ENCODE measurements around the gene ATOSA. TPM values are rescaled to one million over a fixed set of nuclear protein-coding genes. Genes with fewer than 3 reads are reported as not detected.

ATOSA gene
- total RNA-seq, 2 experiments from 2014 or later = 19.4 to 21.7 TPM

- peak; percentile 24 for DNase-seq
- Mint-ChIP-seq H3K36me3 (ENCODE audit: low read depth) (no peaks in the 10 kb centered on the region), H3K4me1 (ENCODE audit: low read depth) (peaks cover 3% of the 10 kb centered on the region), H3K27me3 (ENCODE audit: low read depth) (no peaks in the 10 kb centered on the region), H3K4me3 (no peak overlapping the region), H3K27ac (no peak overlapping the region), H3K9me3 (no peaks in the 10 kb centered on the region)
- intact Hi-C loops (cut with micrococcal nuclease) = no loop called here
- CTCF ChIA-PET = no interaction called here
Measured at GRCh38 chr15:52710050-52710707, 31.0 kb upstream of the ATOSA start.

GRCh38 chr15:52709187-52709981, 30.2 kb upstream of the ATOSA start:
- Mint-ChIP-seq H3K36me3 (ENCODE audit: low read depth) (no peaks in the 10 kb centered on the region), H3K27ac (no peak overlapping the region), H3K9me3 (no peaks in the 10 kb centered on the region), H3K4me3 (no peak overlapping the region), H3K27me3 (ENCODE audit: low read depth) (no peaks in the 10 kb centered on the region), H3K4me1 (ENCODE audit: low read depth) (peaks cover 3% of the 10 kb centered on the region)
- CTCF ChIA-PET = no interaction called here
- intact Hi-C loops (cut with micrococcal nuclease) = no loop called here
- DNase-seq = no peak

DNA sequence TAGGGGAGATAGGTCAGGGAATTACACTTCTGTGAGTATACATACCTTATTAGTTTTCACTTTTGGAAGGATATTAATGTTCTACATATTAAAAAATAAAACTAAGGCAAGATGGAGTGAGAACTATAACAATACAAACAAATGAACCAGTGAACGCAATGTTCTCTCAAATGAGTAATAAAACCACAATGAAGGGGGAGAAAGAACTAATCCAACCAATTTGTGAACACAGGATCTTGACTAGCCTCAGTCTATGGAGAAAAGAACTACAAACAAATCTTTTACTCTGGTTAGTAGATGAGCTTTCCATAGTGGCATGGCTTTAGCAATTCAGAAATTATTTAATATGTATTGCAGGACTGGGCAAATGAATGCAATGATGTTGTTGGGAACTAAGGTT, 26.9 kb upstream of the ATOSA start:
- Mint-ChIP-seq H3K27ac (no peak overlapping the region), H3K4me1 (ENCODE audit: low read depth) (peaks cover 3% of the 10 kb centered on the region), H3K27me3 (ENCODE audit: low read depth) (peaks cover 4% of the 10 kb centered on the region), H3K9me3 (no peaks in the 10 kb centered on the region), H3K36me3 (ENCODE audit: low read depth) (no peaks in the 10 kb centered on the region), H3K4me3 (no peak overlapping the region)
- intact Hi-C loops (cut with micrococcal nuclease) = no loop called here
- CTCF ChIA-PET = no interaction called here
- no peak for DNase-seq

- H3K4me1 Mint-ChIP-seq (ENCODE audit: low read depth) = no peaks in the 10 kb centered on the region
- CTCF ChIA-PET = interaction anchor here (0.6 kb wide), 1 partner anchor 46 kb away, joined by 3 read pairs; no protein-coding TSS in a partner anchor
- H3K9me3 Mint-ChIP-seq = no peaks in the 10 kb centered on the region
- H3K4me3 Mint-ChIP-seq = no peak overlapping the region
- no peak overlapping the region for H3K27ac Mint-ChIP-seq
- H3K27me3 Mint-ChIP-seq (ENCODE audit: low read depth) = peaks cover 4% of the 10 kb centered on the region
- no peak for DNase-seq
- intact Hi-C loops (cut with micrococcal nuclease) = no loop called here
- H3K36me3 Mint-ChIP-seq (ENCODE audit: low read depth) = no peaks in the 10 kb centered on the region
Measured at GRCh38 chr15:52702390-52702789, 23.2 kb upstream of the ATOSA start.

DNA sequence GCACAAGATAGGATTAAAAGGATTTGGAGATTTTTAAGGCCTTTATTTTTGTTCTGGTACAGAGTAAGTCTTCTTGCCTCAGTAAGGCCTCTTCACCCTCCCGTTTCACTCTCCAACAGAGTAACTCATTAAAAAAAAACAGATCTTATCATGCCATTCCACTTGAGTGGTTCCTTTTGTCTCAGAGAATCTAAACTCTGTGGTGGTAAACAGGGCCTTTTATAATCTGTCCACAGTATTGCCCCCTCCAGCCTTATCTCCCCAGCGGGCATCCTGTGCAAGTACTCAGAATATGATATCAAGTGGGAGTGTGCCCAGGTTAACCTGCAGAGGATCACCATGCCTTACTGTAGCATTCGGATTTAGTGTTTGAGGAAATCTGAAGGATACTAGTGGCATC, 20.3 kb upstream of the ATOSA start:
- Mint-ChIP-seq H3K27ac (no peak overlapping the region), H3K27me3 (ENCODE audit: low read depth) (peaks cover 6% of the 10 kb centered on the region), H3K36me3 (ENCODE audit: low read depth) (no peaks in the 10 kb centered on the region), H3K9me3 (no peaks in the 10 kb centered on the region), H3K4me3 (no peak overlapping the region), H3K4me1 (ENCODE audit: low read depth) (no peaks in the 10 kb centered on the region)
- no peak for DNase-seq
- CTCF ChIA-PET = interaction anchor here (0.5 kb wide), 1 partner anchor 310 kb away, joined by 4 read pairs; no protein-coding TSS in a partner anchor
- intact Hi-C loops (cut with micrococcal nuclease) = no loop called here

GRCh38 chr15:52698514-52698913, 19.3 kb upstream of the ATOSA start:
- Mint-ChIP-seq H3K9me3 (no peaks in the 10 kb centered on the region), H3K27ac (no peak overlapping the region), H3K36me3 (ENCODE audit: low read depth) (no peaks in the 10 kb centered on the region), H3K27me3 (ENCODE audit: low read depth) (peaks cover 6% of the 10 kb centered on the region), H3K4me1 (ENCODE audit: low read depth) (no peaks in the 10 kb centered on the region), H3K4me3 (no peak overlapping the region)
- CTCF ChIA-PET = no interaction called here
- intact Hi-C loops (cut with micrococcal nuclease) = no loop called here
- DNase-seq = no peak

- Mint-ChIP-seq H3K4me3 (no peak overlapping the region), H3K27me3 (ENCODE audit: low read depth) (peaks cover 4% of the 10 kb centered on the region), H3K36me3 (ENCODE audit: low read depth) (no peaks in the 10 kb centered on the region), H3K27ac (no peak overlapping the region), H3K4me1 (ENCODE audit: low read depth) (no peaks in the 10 kb centered on the region), H3K9me3 (no peaks in the 10 kb centered on the region)
- DNase-seq = no peak
- CTCF ChIA-PET = no interaction called here
- intact Hi-C loops (cut with micrococcal nuclease) = no loop called here
Measured at GRCh38 chr15:52697051-52697450, 17.9 kb upstream of the ATOSA start.

DNA sequence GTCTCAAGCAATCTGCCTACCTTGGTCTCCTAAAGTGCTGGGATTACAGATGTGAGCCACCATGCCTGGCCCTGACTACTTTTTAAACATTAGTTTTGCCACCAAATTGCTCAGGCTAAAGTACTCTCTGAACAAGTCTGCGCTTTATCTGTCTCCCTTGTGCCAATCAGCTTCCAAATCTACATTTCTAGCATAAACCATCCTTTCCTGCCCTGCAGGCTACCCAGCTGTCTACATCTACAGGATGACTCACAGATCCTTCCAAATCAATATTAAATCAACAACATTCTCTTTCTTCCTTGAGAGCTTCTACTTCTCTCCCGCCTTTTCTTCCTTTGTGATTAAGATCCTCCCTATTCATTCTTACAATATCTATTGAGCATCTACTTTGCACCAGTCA, 16.0 kb upstream of the ATOSA start:
- no peak overlapping the region for H3K4me3 Mint-ChIP-seq
- CTCF ChIA-PET = no interaction called here
- intact Hi-C loops (cut with micrococcal nuclease) = no loop called here
- no peaks in the 10 kb centered on the region for H3K9me3 Mint-ChIP-seq
- no peaks in the 10 kb centered on the region for H3K36me3 Mint-ChIP-seq (ENCODE audit: low read depth)
- H3K27ac Mint-ChIP-seq = no peak overlapping the region
- DNase-seq = no peak
- peaks cover 2% of the 10 kb centered on the region for H3K27me3 Mint-ChIP-seq (ENCODE audit: low read depth)
- H3K4me1 Mint-ChIP-seq (ENCODE audit: low read depth) = no peaks in the 10 kb centered on the region

DNA sequence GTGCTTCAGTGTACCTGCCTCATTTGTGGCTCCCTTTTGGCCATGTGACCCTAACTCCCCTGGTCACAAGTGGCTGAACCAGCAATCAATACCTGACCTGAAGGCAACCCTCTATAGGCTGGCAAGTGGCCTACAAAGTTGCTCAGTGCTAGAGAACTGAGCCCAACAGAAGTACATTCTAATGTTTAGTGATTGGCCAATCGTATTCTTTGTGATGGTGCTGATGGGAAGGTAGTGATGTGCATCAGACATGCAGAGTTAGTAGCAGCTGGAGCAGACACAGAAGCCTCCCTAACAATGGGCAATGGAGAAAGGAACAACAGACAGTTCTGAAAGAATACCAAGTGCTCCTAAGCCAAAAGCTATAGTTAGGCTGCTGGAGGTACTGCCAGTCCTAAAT, 10.4 kb upstream of the ATOSA start:
- Mint-ChIP-seq H3K27me3 (ENCODE audit: low read depth) (no peaks in the 10 kb centered on the region), H3K9me3 (no peaks in the 10 kb centered on the region), H3K4me3 (no peak overlapping the region), H3K4me1 (ENCODE audit: low read depth) (no peaks in the 10 kb centered on the region), H3K36me3 (ENCODE audit: low read depth) (no peaks in the 10 kb centered on the region), H3K27ac (no peak overlapping the region)
- CTCF ChIA-PET = no interaction called here
- no peak for DNase-seq
- intact Hi-C loops (cut with micrococcal nuclease) = no loop called here

- intact Hi-C loops (cut with micrococcal nuclease) = no loop called here
- CTCF ChIA-PET = interaction anchor here (0.7 kb wide), 2 partner anchors 21 to 247 kb away, joined by 3 to 4 read pairs; no protein-coding TSS in a partner anchor
Measured at GRCh38 chr15:52683580-52683979, 4.4 kb upstream of the ATOSA start.

GRCh38 chr15:52682781-52683180, 3.6 kb upstream of the ATOSA start:
- Mint-ChIP-seq H3K9me3 (no peaks in the 10 kb centered on the region), H3K36me3 (ENCODE audit: low read depth) (peaks cover 1% of the 10 kb centered on the region), H3K4me1 (ENCODE audit: low read depth) (peaks cover 28% of the 10 kb centered on the region), H3K27ac (no peak overlapping the region), H3K27me3 (ENCODE audit: low read depth) (no peaks in the 10 kb centered on the region), H3K4me3 (no peak overlapping the region)
- DNase-seq = no peak
- intact Hi-C loops (cut with micrococcal nuclease) = no loop called here
- CTCF ChIA-PET = interaction anchor here (0.7 kb wide), 1 partner anchor 21 kb away, joined by 3 read pairs; no protein-coding TSS in a partner anchor

More at GRCh38 chr15:52683580-52683979, 4.4 kb upstream of the ATOSA start:
- Mint-ChIP-seq H3K27me3 (ENCODE audit: low read depth) (no peaks in the 10 kb centered on the region), H3K4me1 (ENCODE audit: low read depth) (peaks cover 28% of the 10 kb centered on the region), H3K9me3 (no peaks in the 10 kb centered on the region), H3K4me3 (no peak overlapping the region), H3K36me3 (ENCODE audit: low read depth) (peaks cover 1% of the 10 kb centered on the region), H3K27ac (no peak overlapping the region)
- no peak for DNase-seq

- DNase-seq = no peak
- Mint-ChIP-seq H3K27me3 (ENCODE audit: low read depth) (no peaks in the 10 kb centered on the region), H3K27ac (no peak overlapping the region), H3K36me3 (ENCODE audit: low read depth) (peaks cover 1% of the 10 kb centered on the region), H3K4me1 (ENCODE audit: low read depth) (peaks cover 31% of the 10 kb centered on the region), H3K9me3 (no peaks in the 10 kb centered on the region), H3K4me3 (no peak overlapping the region)
- CTCF ChIA-PET = no interaction called here
- intact Hi-C loops (cut with micrococcal nuclease) = no loop called here
Measured at GRCh38 chr15:52682200-52682599, 3.0 kb upstream of the ATOSA start.

DNA sequence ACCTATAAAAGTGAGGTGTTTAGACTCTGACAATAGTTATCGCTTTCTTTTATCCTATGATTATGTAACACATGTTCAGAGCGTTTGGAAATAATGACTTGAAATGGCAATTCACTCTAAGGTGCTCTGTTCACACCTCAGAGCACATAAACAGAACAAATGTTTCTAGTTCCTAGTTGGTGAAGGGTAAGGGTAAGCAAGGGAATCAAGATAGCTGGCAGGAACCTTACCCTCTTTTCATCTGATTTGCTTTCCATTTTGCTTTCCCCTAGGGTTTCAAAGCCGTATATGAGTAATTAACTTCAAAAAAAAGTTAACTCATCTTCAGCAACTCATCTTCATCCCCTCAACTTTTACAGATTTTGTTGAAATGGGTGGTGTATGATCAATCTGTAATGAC, 2.3 kb upstream of the ATOSA start:
- DNase-seq = no peak
- H3K27me3 Mint-ChIP-seq (ENCODE audit: low read depth) = no peaks in the 10 kb centered on the region
- no peak overlapping the region for H3K4me3 Mint-ChIP-seq
- H3K9me3 Mint-ChIP-seq = no peaks in the 10 kb centered on the region
- peaks cover 1% of the 10 kb centered on the region for H3K36me3 Mint-ChIP-seq (ENCODE audit: low read depth)
- peaks cover 33% of the 10 kb centered on the region for H3K4me1 Mint-ChIP-seq (ENCODE audit: low read depth)
- intact Hi-C loops (cut with micrococcal nuclease) = no loop called here
- H3K27ac Mint-ChIP-seq = no peak overlapping the region
- CTCF ChIA-PET = interaction anchor here (0.6 to 1.5 kb wide), 2 partner anchors 92 to 425 kb away, joined by 5 to 10 read pairs; no protein-coding TSS in a partner anchor

Data from activated naive CD4-positive, alpha-beta T cell treated with anti-CD3 and anti-CD28 coated beads for 36 hours (primary cell).